Neural cell (in vitro differentiated cells): Measurements from ENCODE around the gene SGCB. TPM values are rescaled to one million over a fixed set of nuclear protein-coding genes. Genes with fewer than 3 reads are reported as not detected.

Source experiments
- H2AFZ ChIP-seq: fragments of 200-600, 300-800 bp; sonication (generic), shearing (Covaris generic); 2 replicates; pipeline ENCODE4 v1.6.0; 2014; ENCODE audit warnings: low read depth, mild to moderate bottlenecking, antibody characterized with exemption, low read length, moderate library complexity
- H3F3A ChIP-seq: fragments of 200-600 bp; shearing (Covaris generic); 2 replicates; pipeline ENCODE4 v1.6.1; 2016; ENCODE audit warnings: mild to moderate bottlenecking, moderate library complexity, mixed read lengths, antibody characterized with exemption, low read length; ENCODE audit not compliant: insufficient read depth, poor library complexity, severe bottlenecking
- H3K27ac ChIP-seq: fragments of 200-600, 300-800 bp; sonication (generic), shearing (Covaris generic); 2 replicates; pipeline ENCODE4 v1.5.1; 2014; ENCODE audit warnings: mild to moderate bottlenecking, low read length, moderate library complexity
- H3K27me3 ChIP-seq: fragments of 300-800, 200-600 bp; sonication (generic), shearing (Covaris generic); 2 replicates; pipeline ENCODE4 v1.6.0; 2014; ENCODE audit warnings: mild to moderate bottlenecking, low read depth, low read length, moderate library complexity; ENCODE audit not compliant: insufficient read depth
- H3K36me3 ChIP-seq: fragments of 300-800, 200-600 bp; sonication (generic), shearing (Covaris generic); 2 replicates; pipeline ENCODE4 v1.5.1; 2014; ENCODE audit warnings: mild to moderate bottlenecking, antibody characterized with exemption, low read length, moderate library complexity; ENCODE audit not compliant: insufficient read depth
- H3K4me2 ChIP-seq: fragments of 300-800, 200-600 bp; sonication (generic), shearing (Covaris generic); 2 replicates; pipeline ENCODE4 v1.6.0; 2014; ENCODE audit warnings: mild to moderate bottlenecking, low read length
- H3K4me3 ChIP-seq: fragments of 300-800, 200-600 bp; sonication (generic), shearing (Covaris generic); 2 replicates; pipeline ENCODE4 v1.5.1; 2014; ENCODE audit warnings: mild to moderate bottlenecking, low read length, moderate library complexity
- H3K79me2 ChIP-seq: fragments of 200-600 bp; shearing (Covaris generic); replicated peaks from 2 replicates; pipeline ENCODE4 v1.6.0; 2014; ENCODE audit warnings: mild to moderate bottlenecking, low read length, moderate library complexity; ENCODE audit not compliant: insufficient read depth
- H3K9ac ChIP-seq: fragments of 300-800, 200-600 bp; sonication (generic), shearing (Covaris generic); 2 replicates; pipeline ENCODE4 v1.6.1; 2016; ENCODE audit warnings: mild to moderate bottlenecking, low read length, mixed read lengths
- H3K9me2 ChIP-seq: fragments of 200-600 bp; shearing (Covaris generic); 2 replicates; pipeline ENCODE4 v1.6.1; 2016; ENCODE audit warnings: mild to moderate bottlenecking, low read length, mixed read lengths; ENCODE audit not compliant: insufficient read depth
- H3K9me3 ChIP-seq: fragments of 200-600, 300-800 bp; sonication (generic), shearing (Covaris generic); 2 replicates; pipeline ENCODE4 v1.6.1; 2016; ENCODE audit warnings: mild to moderate bottlenecking, mixed run types, low read length, moderate library complexity, mixed read lengths
- H4K20me1 ChIP-seq: fragments of 200-600 bp; shearing (Covaris generic); 2 replicates; pipeline ENCODE4 v1.6.1; 2016; ENCODE audit warnings: mild to moderate bottlenecking, mixed run types; ENCODE audit not compliant: insufficient read depth
- EP300 ChIP-seq: fragments of 450-650 bp; conservative IDR thresholded peaks from 2 replicates; pipeline ENCODE4 v1.6.1; 2014; ENCODE audit warnings: antibody characterized with exemption, mild to moderate bottlenecking, moderate library complexity; ENCODE audit not compliant: poor library complexity, severe bottlenecking
- EZH2 ChIP-seq: fragments of 200-600, 300-800 bp; shearing (Covaris generic), sonication (generic); IDR thresholded peaks from 2 replicates; pipeline ENCODE4 v1.6.1; 2014; ENCODE audit warnings: antibody characterized with exemption, low read length, borderline replicate concordance, mild to moderate bottlenecking; ENCODE audit not compliant: insufficient read depth, poor library complexity, severe bottlenecking
- MXI1 ChIP-seq: fragments of 450-650 bp; conservative IDR thresholded peaks from 2 replicates; pipeline ENCODE4 v1.6.1; 2014; ENCODE audit warnings: antibody characterized with exemption, mild to moderate bottlenecking; ENCODE audit not compliant: poor library complexity, severe bottlenecking
- POLR2AphosphoS5 ChIP-seq: IDR thresholded peaks from 2 replicates; pipeline ENCODE4 v1.6.1; 2012
- RAD21 ChIP-seq: fragments of 450-650 bp; conservative IDR thresholded peaks from 2 replicates; pipeline ENCODE4 v1.6.1; 2014; ENCODE audit warnings: antibody characterized with exemption, mild to moderate bottlenecking, moderate library complexity
- REST ChIP-seq: IDR thresholded peaks from 2 replicates; pipeline ENCODE4 v1.6.1; 2012; ENCODE audit warnings: borderline replicate concordance
- SMC3 ChIP-seq: fragments of 450-650 bp; conservative IDR thresholded peaks from 2 replicates; pipeline ENCODE4 v1.6.1; 2014; ENCODE audit warnings: antibody characterized with exemption, mild to moderate bottlenecking, moderate library complexity; ENCODE audit not compliant: poor library complexity
- TAF1 ChIP-seq: IDR thresholded peaks from 2 replicates; pipeline ENCODE4 v1.6.1; 2012; ENCODE audit warnings: low read depth
- polyA plus RNA-seq: library from polyadenylated mRNA; depleted of rRNA; stranded (reverse); fragments of >200 nt; gene quantifications from 2 replicates; pipeline ENCODE4 v1.2.3, GENCODE V29; 2014
- TF ChIP-seq, protein P1 (sequence below): fragments of 450-650 bp; IDR thresholded peaks from 2 replicates; pipeline ENCODE4 v1.5.1; 2014; ENCODE audit warnings: antibody characterized with exemption, mild to moderate bottlenecking, moderate library complexity; ENCODE audit not compliant: poor library complexity, severe bottlenecking

The SGCB gene
- polyA plus RNA-seq, 1 donor from 2014 or later: 24.5 TPM

DNA sequence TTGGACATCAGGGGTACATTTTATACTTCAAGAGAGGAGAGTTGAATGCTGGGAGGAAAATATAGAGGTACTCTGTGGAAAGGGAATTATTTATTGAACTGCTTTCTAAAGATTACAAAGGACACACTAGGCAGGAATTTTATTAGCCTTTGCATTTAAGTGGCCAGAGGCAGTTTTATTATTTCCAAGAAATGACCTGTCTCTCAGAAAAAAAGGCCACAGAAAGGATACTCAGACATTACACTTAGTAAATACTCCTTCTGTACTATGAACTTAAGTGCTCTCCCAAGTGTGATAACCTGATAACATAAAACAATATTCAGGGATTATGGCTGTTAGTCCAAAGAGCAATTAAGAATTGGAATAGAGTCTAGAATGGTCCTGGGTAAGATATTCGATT lies 25.4 kb downstream of the SGCB start:
- no peaks in the 10 kb centered on the region for H3F3A ChIP-seq
- peaks cover 4% of the 10 kb centered on the region for H3K36me3 ChIP-seq
- no peak overlapping the region for H3K27ac ChIP-seq
- no peak overlapping the region for H3K4me3 ChIP-seq
- H3K9ac ChIP-seq: no peak overlapping the region
- H3K9me3 ChIP-seq: no peaks in the 10 kb centered on the region
- H4K20me1 ChIP-seq: no peaks in the 10 kb centered on the region
- no peaks in the 10 kb centered on the region for H3K9me2 ChIP-seq
- H3K27me3 ChIP-seq: no peaks in the 10 kb centered on the region
- TF ChIP-seq MXI1 (no peak), RAD21 (no peak), TAF1 (no peak), SMC3 (no peak), EZH2 (no peak), REST (no peak), EP300 (no peak), POLR2AphosphoS5 (no peak)
- TF ChIP-seq, protein P1, sequence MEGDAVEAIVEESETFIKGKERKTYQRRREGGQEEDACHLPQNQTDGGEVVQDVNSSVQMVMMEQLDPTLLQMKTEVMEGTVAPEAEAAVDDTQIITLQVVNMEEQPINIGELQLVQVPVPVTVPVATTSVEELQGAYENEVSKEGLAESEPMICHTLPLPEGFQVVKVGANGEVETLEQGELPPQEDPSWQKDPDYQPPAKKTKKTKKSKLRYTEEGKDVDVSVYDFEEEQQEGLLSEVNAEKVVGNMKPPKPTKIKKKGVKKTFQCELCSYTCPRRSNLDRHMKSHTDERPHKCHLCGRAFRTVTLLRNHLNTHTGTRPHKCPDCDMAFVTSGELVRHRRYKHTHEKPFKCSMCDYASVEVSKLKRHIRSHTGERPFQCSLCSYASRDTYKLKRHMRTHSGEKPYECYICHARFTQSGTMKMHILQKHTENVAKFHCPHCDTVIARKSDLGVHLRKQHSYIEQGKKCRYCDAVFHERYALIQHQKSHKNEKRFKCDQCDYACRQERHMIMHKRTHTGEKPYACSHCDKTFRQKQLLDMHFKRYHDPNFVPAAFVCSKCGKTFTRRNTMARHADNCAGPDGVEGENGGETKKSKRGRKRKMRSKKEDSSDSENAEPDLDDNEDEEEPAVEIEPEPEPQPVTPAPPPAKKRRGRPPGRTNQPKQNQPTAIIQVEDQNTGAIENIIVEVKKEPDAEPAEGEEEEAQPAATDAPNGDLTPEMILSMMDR: no peak
- H3K4me2 ChIP-seq: no peak overlapping the region
- H3K79me2 ChIP-seq: no peaks in the 10 kb centered on the region
- no peak overlapping the region for H2AFZ ChIP-seq

DNA sequence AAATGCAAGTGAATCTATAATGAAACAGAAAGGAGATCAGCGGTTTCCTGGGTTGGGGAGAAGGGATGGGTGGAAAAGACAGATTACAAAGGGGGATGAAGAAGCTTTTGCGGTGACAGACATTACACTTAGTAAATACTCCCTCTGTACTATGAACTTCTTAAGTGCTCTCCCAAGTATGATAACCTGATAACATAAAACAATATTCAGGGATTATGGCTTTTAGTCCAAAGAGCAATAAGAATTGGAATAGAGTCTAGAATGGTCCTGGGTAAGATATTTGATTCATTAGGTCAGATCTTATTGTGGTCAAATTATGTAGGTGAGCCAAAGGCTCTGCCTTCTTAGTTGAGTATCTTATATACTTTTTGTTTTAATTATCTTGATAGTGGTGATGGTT lies 27.1 kb downstream of the SGCB start:
- no peaks in the 10 kb centered on the region for H3K27me3 ChIP-seq
- TF ChIP-seq POLR2AphosphoS5 (no peak), TAF1 (no peak), EP300 (no peak), REST (no peak), EZH2 (no peak), MXI1 (no peak), RAD21 (no peak), SMC3 (no peak)
- TF ChIP-seq, protein P1: no peak
- no peak overlapping the region for H3K9ac ChIP-seq
- no peaks in the 10 kb centered on the region for H3K9me2 ChIP-seq
- no peak overlapping the region for H3K27ac ChIP-seq
- H3K4me3 ChIP-seq: no peak overlapping the region
- H3K4me2 ChIP-seq: no peak overlapping the region
- H3K79me2 ChIP-seq: no peaks in the 10 kb centered on the region
- no peak overlapping the region for H2AFZ ChIP-seq
- H3K9me3 ChIP-seq: no peaks in the 10 kb centered on the region
- H3K36me3 ChIP-seq: peaks cover 4% of the 10 kb centered on the region
- H4K20me1 ChIP-seq: no peaks in the 10 kb centered on the region
- no peaks in the 10 kb centered on the region for H3F3A ChIP-seq
